ENCODE measurements around the gene SMR3B. TPM values are rescaled to one million over a fixed set of nuclear protein-coding genes. Genes with fewer than 3 reads are reported as not detected.

Gene SMR3B
- total and polyA plus RNA-seq, 3 experiments from 2014 or later: not detected

- DNase-seq: no peak
- CTCF ChIA-PET: no interaction called here
- H3K4me3 ChIP-seq (ENCODE audit: low read length): no peak overlapping the region
- no peaks in the 10 kb centered on the region for H3K9me3 Mint-ChIP-seq
- H3K27ac Mint-ChIP-seq: no peak overlapping the region
- H3K27me3 Mint-ChIP-seq: no peaks in the 10 kb centered on the region
- no peaks in the 10 kb centered on the region for H3K4me1 ChIP-seq (ENCODE audit: insufficient read depth, low read length)
- no peak overlapping the region for H3K4me3 Mint-ChIP-seq
- H3K4me1 Mint-ChIP-seq: no peaks in the 10 kb centered on the region
- no peaks in the 10 kb centered on the region for H3K9me3 ChIP-seq (ENCODE audit: low read length)
- H3K36me3 ChIP-seq (ENCODE audit: insufficient read depth, low read length): no peaks in the 10 kb centered on the region
- H3K27ac ChIP-seq (ENCODE audit: low read depth, low read length): no peak overlapping the region
- no peaks in the 10 kb centered on the region for H3K36me3 Mint-ChIP-seq
- H3K27me3 ChIP-seq (ENCODE audit: insufficient read depth, low read length, poor library complexity, severe bottlenecking): no peaks in the 10 kb centered on the region
- POLR2A ChIA-PET: no interaction called here
Measured at GRCh38 chr4:70365479-70365878, 17.5 kb upstream of the SMR3B start.

- no peak overlapping the region for H3K27ac ChIP-seq (ENCODE audit: low read depth, low read length)
- H3K4me3 ChIP-seq (ENCODE audit: low read length): no peak overlapping the region
- no peaks in the 10 kb centered on the region for H3K36me3 ChIP-seq (ENCODE audit: insufficient read depth, low read length)
- CTCF ChIA-PET: no interaction called here
- Mint-ChIP-seq H3K4me3 (no peak overlapping the region), H3K36me3 (no peaks in the 10 kb centered on the region), H3K27me3 (no peaks in the 10 kb centered on the region), H3K4me1 (no peaks in the 10 kb centered on the region), H3K27ac (no peak overlapping the region), H3K9me3 (no peaks in the 10 kb centered on the region)
- no peaks in the 10 kb centered on the region for H3K27me3 ChIP-seq (ENCODE audit: insufficient read depth, low read length, poor library complexity, severe bottlenecking)
- no peak for DNase-seq
- POLR2A ChIA-PET: no interaction called here
- H3K4me1 ChIP-seq (ENCODE audit: insufficient read depth, low read length): no peaks in the 10 kb centered on the region
- no peaks in the 10 kb centered on the region for H3K9me3 ChIP-seq (ENCODE audit: low read length)
Measured at GRCh38 chr4:70367813-70368212, 15.1 kb upstream of the SMR3B start.

- no peak overlapping the region for H3K27ac ChIP-seq (ENCODE audit: low read depth, low read length)
- Mint-ChIP-seq H3K27me3 (no peaks in the 10 kb centered on the region), H3K36me3 (no peaks in the 10 kb centered on the region), H3K4me1 (no peaks in the 10 kb centered on the region), H3K27ac (no peak overlapping the region), H3K4me3 (no peak overlapping the region), H3K9me3 (peaks cover 0 to 5% (median 4%) of the 10 kb centered on the region in 5 donors)
- CTCF ChIA-PET: no interaction called here
- no peaks in the 10 kb centered on the region for H3K27me3 ChIP-seq (ENCODE audit: insufficient read depth, low read length, poor library complexity, severe bottlenecking)
- H3K4me1 ChIP-seq (ENCODE audit: insufficient read depth, low read length): no peaks in the 10 kb centered on the region
- no peak overlapping the region for H3K4me3 ChIP-seq (ENCODE audit: low read length)
- DNase-seq: no peak
- POLR2A ChIA-PET: no interaction called here
- H3K9me3 ChIP-seq (ENCODE audit: low read length): no peaks in the 10 kb centered on the region
- H3K36me3 ChIP-seq (ENCODE audit: insufficient read depth, low read length): no peaks in the 10 kb centered on the region
Measured at GRCh38 chr4:70371987-70372386, 10.9 kb upstream of the SMR3B start.

GRCh38 chr4:70372760-70373159 is 10.2 kb upstream of the SMR3B start:
- H3K9me3 Mint-ChIP-seq: peaks cover 0 to 5% (median 4%) of the 10 kb centered on the region in 5 donors
- H3K4me1 ChIP-seq (ENCODE audit: insufficient read depth, low read length): no peaks in the 10 kb centered on the region

GRCh38 chr4:70380578-70380977 is 2.4 kb upstream of the SMR3B start:
- Histone ChIP-seq H3K27ac (ENCODE audit: low read depth, low read length) (no peak overlapping the region), H3K4me1 (ENCODE audit: insufficient read depth, low read length) (no peaks in the 10 kb centered on the region), H3K27me3 (ENCODE audit: insufficient read depth, low read length, poor library complexity, severe bottlenecking) (no peaks in the 10 kb centered on the region), H3K9me3 (ENCODE audit: low read length) (no peaks in the 10 kb centered on the region), H3K4me3 (ENCODE audit: low read length) (no peak overlapping the region), H3K36me3 (ENCODE audit: insufficient read depth, low read length) (no peaks in the 10 kb centered on the region)
- Mint-ChIP-seq H3K9me3 (peaks cover 0 to 3% (median 0%) of the 10 kb centered on the region in 5 donors), H3K27ac (no peak overlapping the region), H3K27me3 (no peaks in the 10 kb centered on the region), H3K36me3 (no peaks in the 10 kb centered on the region), H3K4me3 (no peak overlapping the region), H3K4me1 (no peaks in the 10 kb centered on the region)
- DNase-seq: no peak
- CTCF ChIA-PET: no interaction called here
- POLR2A ChIA-PET: no interaction called here

More at GRCh38 chr4:70372760-70373159, 10.2 kb upstream of the SMR3B start:
- Histone ChIP-seq H3K9me3 (ENCODE audit: low read length) (no peaks in the 10 kb centered on the region), H3K4me3 (ENCODE audit: low read length) (no peak overlapping the region), H3K36me3 (ENCODE audit: insufficient read depth, low read length) (no peaks in the 10 kb centered on the region), H3K27ac (ENCODE audit: low read depth, low read length) (no peak overlapping the region), H3K27me3 (ENCODE audit: insufficient read depth, low read length, poor library complexity, severe bottlenecking) (no peaks in the 10 kb centered on the region)
- Mint-ChIP-seq H3K27ac (no peak overlapping the region), H3K4me1 (no peaks in the 10 kb centered on the region), H3K36me3 (no peaks in the 10 kb centered on the region), H3K4me3 (no peak overlapping the region), H3K27me3 (no peaks in the 10 kb centered on the region)
- no peak for DNase-seq
- CTCF ChIA-PET: no interaction called here
- POLR2A ChIA-PET: no interaction called here

GRCh38 chr4:70392057-70392776 is 9.3 kb downstream of the SMR3B start:
- H3K4me1 ChIP-seq (ENCODE audit: insufficient read depth, low read length): no peaks in the 10 kb centered on the region
- no peaks in the 10 kb centered on the region for H3K9me3 ChIP-seq (ENCODE audit: low read length)
- H3K36me3 Mint-ChIP-seq: no peaks in the 10 kb centered on the region
- ChIA-PET POLR2A (no interaction called here), CTCF (no interaction called here)
- no peak overlapping the region for H3K27ac Mint-ChIP-seq
- no peak overlapping the region for H3K27ac ChIP-seq (ENCODE audit: low read depth, low read length)
- no peaks in the 10 kb centered on the region for H3K27me3 ChIP-seq (ENCODE audit: insufficient read depth, low read length, poor library complexity, severe bottlenecking)
- H3K4me3 Mint-ChIP-seq: no peak overlapping the region
- DNase-seq: no peak
- peaks cover 0 to 1% of the 10 kb centered on the region in 2 donors for H3K27me3 Mint-ChIP-seq
- peaks cover 0 to 4% (median 0%) of the 10 kb centered on the region in 5 donors for H3K9me3 Mint-ChIP-seq
- H3K4me3 ChIP-seq (ENCODE audit: low read length): no peak overlapping the region
- no peaks in the 10 kb centered on the region for H3K4me1 Mint-ChIP-seq
- H3K36me3 ChIP-seq (ENCODE audit: insufficient read depth, low read length): no peaks in the 10 kb centered on the region

GRCh38 chr4:70397580-70397979 is 14.6 kb downstream of the SMR3B start, which contains the start of gene OPRPN:
TSS of gene OPRPN (plus strand) at chr4:70397940. CDS start at chr4:70399286, 1,346 bp downstream.
- H3K36me3 Mint-ChIP-seq: no peaks in the 10 kb centered on the region
- no peaks in the 10 kb centered on the region for H3K27me3 Mint-ChIP-seq
- H3K36me3 ChIP-seq (ENCODE audit: insufficient read depth, low read length): no peaks in the 10 kb centered on the region
- no peak for DNase-seq
- no peaks in the 10 kb centered on the region for H3K4me1 Mint-ChIP-seq
- no peaks in the 10 kb centered on the region for H3K4me1 ChIP-seq (ENCODE audit: insufficient read depth, low read length)
- POLR2A ChIA-PET: no interaction called here
- CTCF ChIA-PET: no interaction called here
- H3K27ac Mint-ChIP-seq: no peak within 1 kb of the TSS
- H3K27ac ChIP-seq (ENCODE audit: low read depth, low read length): no peak within 1 kb of the TSS
- H3K27me3 ChIP-seq (ENCODE audit: insufficient read depth, low read length, poor library complexity, severe bottlenecking): no peaks in the 10 kb centered on the region
- no peaks in the 10 kb centered on the region for H3K9me3 ChIP-seq (ENCODE audit: low read length)
- H3K4me3 Mint-ChIP-seq: no peak within 1 kb of the TSS
- no peaks in the 10 kb centered on the region for H3K9me3 Mint-ChIP-seq
- H3K4me3 ChIP-seq (ENCODE audit: low read length): no peak within 1 kb of the TSS

- Histone ChIP-seq H3K4me3 (ENCODE audit: low read length) (no peak overlapping the region), H3K27me3 (ENCODE audit: insufficient read depth, low read length, poor library complexity, severe bottlenecking) (no peaks in the 10 kb centered on the region), H3K4me1 (ENCODE audit: insufficient read depth, low read length) (no peaks in the 10 kb centered on the region), H3K36me3 (ENCODE audit: insufficient read depth, low read length) (no peaks in the 10 kb centered on the region), H3K9me3 (ENCODE audit: low read length) (no peaks in the 10 kb centered on the region), H3K27ac (ENCODE audit: low read depth, low read length) (no peak overlapping the region)
- ChIA-PET POLR2A (no interaction called here), CTCF (no interaction called here)
- H3K27me3 Mint-ChIP-seq: no peaks in the 10 kb centered on the region
- no peaks in the 10 kb centered on the region for H3K36me3 Mint-ChIP-seq
- no peaks in the 10 kb centered on the region for H3K9me3 Mint-ChIP-seq
- H3K4me3 Mint-ChIP-seq: no peak overlapping the region
- DNase-seq: no peak
- no peaks in the 10 kb centered on the region for H3K4me1 Mint-ChIP-seq
- H3K27ac Mint-ChIP-seq: no peak overlapping the region
Measured at GRCh38 chr4:70399319-70399718, 16.4 kb downstream of the SMR3B start.
